Ovary (tissue), 9 donors: Measurements from ENCODE around the gene TPST1. TPM values are rescaled to one million over a fixed set of nuclear protein-coding genes. Genes with fewer than 3 reads are reported as not detected.
"Not testable (repeated sequence)": the region's sequence is repeated elsewhere in the genome, so short reads cannot be mapped to it uniquely, and the experiment has no call there.

Source experiments
- DNase-seq, 5 donors: peaks; one replicate each; pipeline ENCODE4 v3.0.0-alpha.2; 2019 to 2020
- H3K27ac ChIP-seq, 2 donors: fragments of 200-600 bp; one replicate each; pipeline versions ENCODE4 v1.5.1 to v1.8.0; 2019 to 2022
- H3K27me3 ChIP-seq: fragments of 200-600 bp; one replicate; pipeline ENCODE4 v1.8.0; 2022
- H3K36me3 ChIP-seq: fragments of 200-600 bp; sonication (generic); one replicate; pipeline ENCODE4 v1.5.1; 2019
- H3K4me1 ChIP-seq: one replicate; pipeline ENCODE4 v1.8.1; 2013; ENCODE audit warnings: mild to moderate bottlenecking, moderate library complexity; ENCODE audit not compliant: insufficient read depth
- H3K4me3 ChIP-seq: fragments of 200-600 bp; sonication (generic); one replicate; pipeline ENCODE4 v1.5.1; 2017
- H3K9me3 ChIP-seq, 2 donors: fragments of 200-600 bp in 1 of 2; sonication (generic) in 1 of 2; one replicate each; pipeline versions ENCODE4 v1.5.1 to v1.8.1; 2013 to 2019; ENCODE audit warnings: mild to moderate bottlenecking in 1 of 2, moderate library complexity in 1 of 2
- EP300 ChIP-seq: sonication (generic); formaldehyde crosslinking; IDR thresholded peaks from one replicate; pipeline ENCODE4 v1.6.1; 2017; ENCODE audit warnings: antibody characterized with exemption
- POLR2A ChIP-seq: fragments of 450-650 bp; IDR thresholded peaks from one replicate; pipeline ENCODE4 v1.6.1; 2017; ENCODE audit warnings: antibody characterized with exemption, mild to moderate bottlenecking, moderate library complexity
- WGBS, 3 donors: extraction: QIAGEN DNeasy Blood & Tissue Kit in 1 of 3; methylation state at CpG; one replicate each; pipeline versions ENCODE4 v1.1.5 to v1.1.7; 2013 to 2017; 5-methylcytosine and 5-hydroxymethylcytosine counted together
- intact Hi-C, 4 donors: fragments of 100-400 bp; cut with DNase I; formaldehyde crosslinking; loops; one replicate each; pipeline versions ENCODE4 v1.11.0 to v1.15.1; 2022 to 2023
- polyA plus RNA-seq, 2 donors: library from polyadenylated mRNA; stranded (reverse); fragments of 200-250 nt in 1 of 2; fragments of 350-450 nt in 1 of 2; fragmentation: Illumina TruSeq in 1 of 2; extraction: RNeasy Lipid Tissue Mini Kit (QIAGEN cat#74804) in 1 of 2; gene quantifications; one replicate each; pipeline ENCODE4 v1.2.3, GENCODE V29; 2013 to 2014
- total RNA-seq, 7 donors: library from RNA; depleted of rRNA in 2 of 7; stranded (reverse); fragments of >200 nt in 2 of 7; fragmentation: NEBNext Ultra II Directional in 3 of 7; extraction: Animal tissue kit (Norgen Biotek cat#: 25700) in 3 of 7; gene quantifications; one replicate each; pipeline versions ENCODE4 v1.1.0 to v1.2.4, GENCODE V29; 2016 to 2023
- TF ChIP-seq, protein P1 (sequence below), 3 donors: fragments of 450-650 bp in 2 of 3; fragments of 200-600 bp in 1 of 3; IDR thresholded peaks; one replicate each; pipeline versions ENCODE4 v1.5.1 to v1.8.0; 2016 to 2022; ENCODE audit warnings: antibody characterized with exemption in 3 of 3, mild to moderate bottlenecking in 1 of 3
- donor health status: DM: no; HTN: no; CAD: no; lungs with moderate emphysema.
- donor health status: DM: no; HTN: no; CAD: no.
- donor health status: Bipolar disorder and iron deficiency.
- donor health status: DM: yes; HTN: yes; CAD: no.
- donor health status: DM: no; HTN: no; CAD: no.
- donor health status: DM: yes; HTN: yes; CAD: no.

The TPST1 gene
- total and polyA plus RNA-seq, 9 donors, result 18.9 to 42.6 (median 30.3) TPM

DNA sequence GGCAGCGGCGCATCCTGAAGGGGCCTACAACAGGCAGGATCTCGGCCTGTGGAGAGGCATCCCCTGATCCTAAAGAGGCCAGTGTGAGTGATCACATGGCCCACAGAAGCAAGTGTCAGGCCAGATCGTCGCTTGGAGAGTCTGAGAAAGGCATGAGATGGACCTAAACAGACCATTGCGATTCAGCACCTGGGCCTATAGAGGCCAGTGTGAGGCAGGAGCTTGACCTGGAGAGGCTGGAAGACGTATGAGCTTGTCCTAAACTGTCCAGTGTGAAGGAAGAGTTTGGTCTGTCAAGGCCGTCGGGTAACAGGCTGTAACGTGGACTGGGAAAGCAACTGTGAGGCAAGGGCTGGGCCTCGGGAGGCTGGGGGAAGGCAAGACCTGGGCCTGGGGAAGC, 172.6 kb downstream of the TPST1 start:
- TF ChIP-seq EP300 (no peak), POLR2A (no peak)
- TF ChIP-seq, protein P1, sequence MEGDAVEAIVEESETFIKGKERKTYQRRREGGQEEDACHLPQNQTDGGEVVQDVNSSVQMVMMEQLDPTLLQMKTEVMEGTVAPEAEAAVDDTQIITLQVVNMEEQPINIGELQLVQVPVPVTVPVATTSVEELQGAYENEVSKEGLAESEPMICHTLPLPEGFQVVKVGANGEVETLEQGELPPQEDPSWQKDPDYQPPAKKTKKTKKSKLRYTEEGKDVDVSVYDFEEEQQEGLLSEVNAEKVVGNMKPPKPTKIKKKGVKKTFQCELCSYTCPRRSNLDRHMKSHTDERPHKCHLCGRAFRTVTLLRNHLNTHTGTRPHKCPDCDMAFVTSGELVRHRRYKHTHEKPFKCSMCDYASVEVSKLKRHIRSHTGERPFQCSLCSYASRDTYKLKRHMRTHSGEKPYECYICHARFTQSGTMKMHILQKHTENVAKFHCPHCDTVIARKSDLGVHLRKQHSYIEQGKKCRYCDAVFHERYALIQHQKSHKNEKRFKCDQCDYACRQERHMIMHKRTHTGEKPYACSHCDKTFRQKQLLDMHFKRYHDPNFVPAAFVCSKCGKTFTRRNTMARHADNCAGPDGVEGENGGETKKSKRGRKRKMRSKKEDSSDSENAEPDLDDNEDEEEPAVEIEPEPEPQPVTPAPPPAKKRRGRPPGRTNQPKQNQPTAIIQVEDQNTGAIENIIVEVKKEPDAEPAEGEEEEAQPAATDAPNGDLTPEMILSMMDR (IDR thresholded peaks at IDR 0.05), result no peak
- H3K4me3 ChIP-seq, result no peak overlapping the region
- no peaks in the 10 kb centered on the region for H3K36me3 ChIP-seq

DNA sequence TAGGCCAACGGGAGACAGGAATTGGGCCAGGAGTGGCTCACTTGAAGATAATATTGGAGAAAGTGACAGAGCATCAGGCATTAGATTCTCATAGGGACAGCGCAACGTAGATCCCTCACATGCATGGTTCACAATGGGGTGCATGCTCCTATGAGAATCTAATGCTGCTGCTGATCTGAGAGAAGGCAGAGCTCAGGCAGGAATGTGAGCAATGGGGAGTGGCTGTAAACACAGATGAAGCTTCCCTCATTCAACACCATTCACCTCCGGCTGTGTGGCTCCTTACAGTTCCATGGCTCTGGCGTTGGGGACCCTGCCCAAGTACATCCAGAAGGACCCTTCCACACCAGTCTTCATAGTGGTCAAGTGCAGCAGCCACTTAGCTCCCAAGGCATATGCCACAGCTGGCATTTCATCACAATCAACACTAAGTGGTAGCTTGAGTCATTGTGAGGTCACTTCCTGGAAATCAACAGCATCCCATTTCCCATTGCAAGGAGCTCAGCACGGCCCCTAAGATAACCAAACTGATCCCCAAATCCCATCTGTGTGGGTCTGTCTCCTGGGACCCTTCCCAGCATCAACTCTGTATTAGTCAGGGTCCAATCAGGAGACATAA, 174.5 kb downstream of the TPST1 start:
- no peaks in the 10 kb centered on the region for H3K27me3 ChIP-seq
- no peak for DNase-seq
- H3K36me3 ChIP-seq, result no peaks in the 10 kb centered on the region
- intact Hi-C loops, result no loop called here
- no peak overlapping the region for H3K4me3 ChIP-seq
- H3K9me3 ChIP-seq, result peaks cover 0 to 2% of the 10 kb centered on the region in 2 donors
- H3K27ac ChIP-seq, result no peak overlapping the region
- TF ChIP-seq EP300 (no peak), POLR2A (no peak)
- TF ChIP-seq, protein P1 (IDR thresholded peaks at IDR 0.05), result no peak
- no peaks in the 10 kb centered on the region for H3K4me1 ChIP-seq
- 95 to 98% (median 95%) methylated on average over 6 of the region's 6 CpGs for WGBS, 3 donors

More for the DNA sequence above, 172.6 kb downstream of the TPST1 start:
- Histone ChIP-seq H3K4me1 (no peaks in the 10 kb centered on the region), H3K27me3 (no peaks in the 10 kb centered on the region), H3K9me3 (peaks cover 0 to 2% of the 10 kb centered on the region in 2 donors), H3K27ac (no peak overlapping the region)
- 90 to 93% (median 91%) methylated on average over 11 of the region's 11 CpGs for WGBS, 3 donors
- DNase-seq, result no peak
- intact Hi-C loops, result no loop called here

DNA sequence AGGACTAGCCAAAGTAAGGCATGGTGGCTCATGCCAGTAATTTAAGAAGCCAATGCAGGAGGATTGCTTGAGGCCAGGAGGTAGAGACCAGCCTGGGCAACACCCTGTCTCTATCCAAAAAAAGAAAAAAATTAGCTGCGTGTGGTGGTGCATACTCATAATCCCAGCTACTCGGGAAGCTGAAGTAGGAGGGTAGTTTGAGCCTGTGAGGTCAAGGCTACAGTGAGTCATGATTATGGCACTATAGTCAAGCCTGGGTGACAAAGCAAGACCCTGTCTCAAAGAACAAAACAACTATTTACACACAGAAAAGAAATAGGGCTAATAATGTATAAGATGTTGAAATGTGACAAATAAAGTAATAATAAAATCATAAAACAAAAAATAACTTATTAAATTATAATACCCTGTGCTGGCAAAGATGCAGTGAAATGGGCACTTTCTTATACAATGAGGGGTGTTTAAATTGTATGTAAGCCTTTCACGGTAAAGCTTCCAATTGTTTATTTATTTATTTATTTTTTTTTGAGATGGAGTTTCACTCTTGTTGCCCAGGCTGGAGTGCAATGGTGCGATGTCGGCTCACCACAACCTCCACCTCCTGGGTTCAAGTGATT, 175.2 kb downstream of the TPST1 start:
- Histone ChIP-seq H3K9me3 (peaks cover 0 to 2% of the 10 kb centered on the region in 2 donors), H3K4me3 (no peak overlapping the region), H3K36me3 (no peaks in the 10 kb centered on the region), H3K4me1 (no peaks in the 10 kb centered on the region), H3K27me3 (no peaks in the 10 kb centered on the region), H3K27ac (no peak overlapping the region)
- TF ChIP-seq POLR2A (no peak), EP300 (no peak)
- TF ChIP-seq, protein P1 (IDR thresholded peaks at IDR 0.05), result no peak
- no peak for DNase-seq
- WGBS, 3 donors, result 76 to 99% (median 95%) methylated on average over 5 of the region's 5 CpGs
- intact Hi-C loops, result no loop called here

- H3K27ac ChIP-seq, H3K4me3 ChIP-seq, H3K9me3 ChIP-seq, H3K27me3 ChIP-seq, intact Hi-C loops, H3K4me1 ChIP-seq, H3K36me3 ChIP-seq, DNase-seq: not testable (repeated sequence)
- WGBS, 3 donors, result 87 to 90% (median 90%) methylated on average over 8 of the region's 8 CpGs
Measured at GRCh38 chr7:66382182-66382923, 177.2 kb downstream of the TPST1 start.

DNA sequence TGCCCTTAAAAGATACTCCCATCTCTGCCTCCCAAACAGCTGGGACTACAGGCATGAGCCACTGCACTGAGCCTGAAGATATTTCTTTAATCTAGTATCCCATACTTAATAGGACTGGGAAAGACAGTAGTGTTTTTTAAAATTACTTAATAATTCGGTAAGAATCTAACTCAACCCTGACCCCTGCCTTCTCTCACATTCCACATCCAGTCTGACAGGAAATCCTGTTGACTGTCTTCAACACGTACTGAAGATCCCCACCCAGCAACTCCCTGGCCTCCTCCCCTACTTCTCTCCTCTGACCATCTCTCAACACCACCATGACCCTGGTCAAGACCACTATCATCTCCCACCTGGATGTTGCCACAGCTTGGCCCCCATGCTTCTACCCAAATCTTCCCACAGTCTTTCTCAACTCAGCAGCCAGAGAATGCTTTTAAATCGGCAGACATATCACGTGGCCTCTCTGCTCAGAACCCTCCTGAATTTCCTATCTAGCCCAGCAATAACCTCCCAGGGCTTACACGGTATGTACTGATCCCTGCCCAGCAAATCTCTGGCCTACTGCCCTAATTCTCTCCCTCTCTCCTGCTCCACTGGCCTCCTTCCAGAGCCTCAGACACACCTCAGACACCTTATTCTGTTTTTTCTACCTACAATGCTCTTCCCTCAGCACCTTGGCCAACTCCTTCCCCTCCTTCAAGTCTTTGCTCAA, 180.2 kb downstream of the TPST1 start:
- DNase-seq, H3K36me3 ChIP-seq, intact Hi-C loops, H3K4me1 ChIP-seq, H3K27me3 ChIP-seq, H3K27ac ChIP-seq, H3K9me3 ChIP-seq, H3K4me3 ChIP-seq: not testable (repeated sequence)
- 30 to 41% (median 39%) methylated on average over 5 of the region's 5 CpGs for WGBS, 3 donors

DNA sequence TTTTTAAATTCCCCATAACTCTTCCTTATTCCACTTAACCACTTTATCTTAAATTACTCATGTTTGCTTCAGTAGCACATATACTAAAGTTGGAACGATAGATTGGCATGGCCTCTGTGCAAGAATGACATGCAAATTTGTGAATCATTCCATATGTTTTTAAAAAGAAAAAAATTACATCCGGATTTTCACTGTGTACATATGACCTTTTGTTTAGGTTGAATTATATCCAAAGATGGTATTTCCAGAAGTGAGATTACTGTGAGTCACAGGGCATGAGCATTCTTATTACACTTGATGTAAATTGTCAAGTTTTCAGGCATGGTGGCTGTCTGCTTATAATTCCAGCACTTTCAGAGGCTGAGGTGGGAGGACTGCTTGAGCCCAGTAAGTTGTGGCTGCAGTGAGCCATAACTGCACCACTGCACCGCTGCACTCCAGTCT, 190.0 kb downstream of the TPST1 start:
- H3K4me3 ChIP-seq, H3K27ac ChIP-seq, H3K4me1 ChIP-seq, H3K36me3 ChIP-seq, H3K27me3 ChIP-seq, intact Hi-C loops, H3K9me3 ChIP-seq, DNase-seq: not testable (repeated sequence)
- 56 to 68% (median 65%) methylated on average over 3 of the region's 3 CpGs for WGBS, 3 donors

DNA sequence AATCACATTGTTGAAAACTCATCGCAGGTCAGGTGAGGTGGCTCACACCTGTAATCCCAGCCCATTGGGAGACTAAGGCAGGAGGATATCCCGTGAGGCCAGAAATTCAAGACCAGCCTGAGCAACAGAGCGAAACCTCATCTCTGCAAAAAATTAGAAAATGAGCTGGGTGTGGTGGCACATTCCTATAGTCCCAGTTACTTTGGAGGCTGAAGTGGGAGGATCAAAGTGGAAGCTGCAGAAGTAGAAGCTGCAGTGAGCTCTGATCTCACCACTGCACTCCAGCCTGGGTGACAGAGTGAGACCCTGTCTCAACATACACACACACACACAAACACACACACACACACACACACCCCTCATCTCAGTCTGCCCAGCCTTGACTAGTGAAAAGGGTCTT, 190.9 kb downstream of the TPST1 start:
- DNase-seq, H3K27me3 ChIP-seq, H3K27ac ChIP-seq, H3K36me3 ChIP-seq, H3K9me3 ChIP-seq, intact Hi-C loops, H3K4me3 ChIP-seq, H3K4me1 ChIP-seq: not testable (repeated sequence)
- WGBS, 3 donors, result 94 to 96% (median 95%) methylated on average over 3 of the region's 3 CpGs

GRCh38 chr7:66398841-66399240, 193.7 kb downstream of the TPST1 start:
- intact Hi-C loops, H3K4me3 ChIP-seq, H3K36me3 ChIP-seq, DNase-seq, H3K27ac ChIP-seq, H3K9me3 ChIP-seq, H3K27me3 ChIP-seq, H3K4me1 ChIP-seq: not testable (repeated sequence)
- 82 to 85% (median 84%) methylated on average over 5 of the region's 5 CpGs for WGBS, 3 donors
